H9 (cell line): Measurements from ENCODE around the gene NFASC. TPM values are rescaled to one million over a fixed set of nuclear protein-coding genes. Genes with fewer than 3 reads are reported as not detected.

Source experiments
- DNase-seq: peaks from one replicate; pipeline ENCODE4 v3.0.0-alpha.2; 2017
- H2AFZ ChIP-seq: one replicate; pipeline ENCODE4 v1.6.1; 2013; ENCODE audit warnings: mild to moderate bottlenecking, low read length, control low read depth, moderate library complexity
- H2AK5ac ChIP-seq: 2 replicates; pipeline ENCODE4 v1.6.1; 2013; ENCODE audit warnings: low read length, control low read depth, mixed read lengths; ENCODE audit not compliant: insufficient read length
- H2BK120ac ChIP-seq: one replicate; pipeline ENCODE4 v1.6.1; 2013; ENCODE audit warnings: low read depth, mild to moderate bottlenecking, low read length, control low read depth, inconsistent platforms; ENCODE audit not compliant: poor library complexity, severe bottlenecking
- H2BK12ac ChIP-seq: 2 replicates; pipeline ENCODE4 v1.6.1; 2013; ENCODE audit warnings: low read length, control low read depth, mixed read lengths, low read depth; ENCODE audit not compliant: insufficient read length
- H2BK15ac ChIP-seq: 2 replicates; pipeline ENCODE4 v1.6.1; 2013; ENCODE audit warnings: low read depth, low read length, control low read depth
- H2BK20ac ChIP-seq: one replicate; pipeline ENCODE4 v1.6.1; 2013; ENCODE audit warnings: low read depth, mild to moderate bottlenecking, low read length, control low read depth, inconsistent platforms; ENCODE audit not compliant: poor library complexity, severe bottlenecking
- H2BK5ac ChIP-seq: 2 replicates; pipeline ENCODE4 v1.6.1; 2013; ENCODE audit warnings: low read length, control low read depth, mixed read lengths; ENCODE audit not compliant: insufficient read length
- H3K14ac ChIP-seq: 2 replicates; pipeline ENCODE4 v1.6.1; 2013; ENCODE audit warnings: low read length, control low read depth; ENCODE audit not compliant: insufficient read depth
- H3K18ac ChIP-seq: 2 replicates; pipeline ENCODE4 v1.6.1; 2013; ENCODE audit warnings: low read depth, mild to moderate bottlenecking, mixed read lengths, low read length, control low read depth; ENCODE audit not compliant: insufficient read length
- H3K23ac ChIP-seq: 2 replicates; pipeline ENCODE4 v1.6.1; 2013; ENCODE audit warnings: low read length, control low read depth, mixed read lengths, low read depth; ENCODE audit not compliant: insufficient read length
- H3K23me2 ChIP-seq: 2 replicates; pipeline ENCODE4 v1.6.1; 2013; ENCODE audit warnings: low read depth, mild to moderate bottlenecking, mixed read lengths, low read length, control low read depth; ENCODE audit not compliant: insufficient read length, poor library complexity, severe bottlenecking
- H3K27ac ChIP-seq: 2 replicates; pipeline ENCODE4 v1.5.1; 2013; ENCODE audit warnings: low read length, control low read depth, mixed read lengths, low read depth; ENCODE audit not compliant: insufficient read length
- H3K27me3 ChIP-seq: 2 replicates; pipeline ENCODE4 v1.6.1; 2013; ENCODE audit warnings: low read length, control low read depth, inconsistent platforms; ENCODE audit not compliant: insufficient read depth
- H3K4ac ChIP-seq: 2 replicates; pipeline ENCODE4 v1.6.1; 2013; ENCODE audit warnings: low read depth, mild to moderate bottlenecking, control low read depth, inconsistent platforms, low read length, moderate library complexity
- H3K4me1 ChIP-seq: 2 replicates; pipeline ENCODE4 v1.6.1; 2013; ENCODE audit warnings: low read length, control low read depth, inconsistent platforms; ENCODE audit not compliant: insufficient read depth
- H3K4me2 ChIP-seq: 2 replicates; pipeline ENCODE4 v1.6.1; 2013; ENCODE audit warnings: low read length, control low read depth, mixed read lengths; ENCODE audit not compliant: insufficient read length, insufficient read depth
- H3K56ac ChIP-seq: 2 replicates; pipeline ENCODE4 v1.6.1; 2013; ENCODE audit warnings: low read depth, mild to moderate bottlenecking, mixed read lengths, low read length, control low read depth; ENCODE audit not compliant: insufficient read length
- H3K79me1 ChIP-seq: 2 replicates; pipeline ENCODE4 v1.6.1; 2013; ENCODE audit warnings: low read depth, mild to moderate bottlenecking, moderate library complexity, low read length, control low read depth, inconsistent platforms; ENCODE audit not compliant: insufficient read depth, poor library complexity, severe bottlenecking
- H3K79me2 ChIP-seq: 2 replicates; pipeline ENCODE4 v1.6.1; 2013; ENCODE audit warnings: low read length, control low read depth, inconsistent platforms; ENCODE audit not compliant: insufficient read depth
- H3K9ac ChIP-seq: 2 replicates; pipeline ENCODE4 v1.6.1; 2013; ENCODE audit warnings: low read length, control low read depth, mixed read lengths; ENCODE audit not compliant: insufficient read length; ENCODE audit errors: extremely low read depth
- H3K9me3 ChIP-seq: one replicate; pipeline ENCODE4 v1.6.1; 2013; ENCODE audit warnings: low read depth, low read length, inconsistent platforms; ENCODE audit not compliant: control insufficient read depth
- H3T11ph ChIP-seq: one replicate; pipeline ENCODE4 v1.6.1; 2013; ENCODE audit warnings: mild to moderate bottlenecking, low read length, control low read depth, inconsistent platforms
- H4K20me1 ChIP-seq: one replicate; pipeline ENCODE4 v1.6.1; 2013; ENCODE audit not compliant: control insufficient read depth, insufficient read length, insufficient read depth
- H4K5ac ChIP-seq: 2 replicates; pipeline ENCODE4 v1.6.1; 2013; ENCODE audit warnings: low read depth, mild to moderate bottlenecking, mixed read lengths, low read length, control low read depth; ENCODE audit not compliant: insufficient read length
- H4K8ac ChIP-seq: replicated peaks from 2 replicates; pipeline ENCODE4 v1.6.1; 2013; ENCODE audit warnings: low read length, control low read depth, mixed read lengths, low read depth; ENCODE audit not compliant: insufficient read length
- H4K91ac ChIP-seq: 2 replicates; pipeline ENCODE4 v1.6.1; 2013; ENCODE audit warnings: low read depth, mild to moderate bottlenecking, moderate library complexity, mixed read lengths, low read length, control low read depth; ENCODE audit not compliant: insufficient read length
- H3K27ac Mint-ChIP-seq, 3 experiments: 2 replicates in 2 of 3; 3 replicates in 1 of 3; pipeline ENCODE4 v1.8.0; 2020 to 2021; ENCODE audit warnings: mixed read lengths in 3 of 3, mild to moderate bottlenecking in 1 of 3, moderate library complexity in 1 of 3
- H3K27me3 Mint-ChIP-seq: 2 replicates; pipeline ENCODE4 v1.8.0; 2021; ENCODE audit warnings: low read depth, mild to moderate bottlenecking, moderate library complexity, mixed read lengths
- H3K36me3 Mint-ChIP-seq, 3 experiments: 2 replicates in 2 of 3; 3 replicates in 1 of 3; pipeline ENCODE4 v1.8.0; 2020 to 2021; ENCODE audit warnings: low read depth in 3 of 3, mixed read lengths in 3 of 3; ENCODE audit not compliant: insufficient read depth in 1 of 3
- H3K4me1 Mint-ChIP-seq, 2 experiments: 2 replicates each; pipeline ENCODE4 v1.8.0; 2020; ENCODE audit warnings: mixed read lengths in 2 of 2
- H3K4me3 Mint-ChIP-seq, 2 experiments: 2 replicates in 1 of 2; 3 replicates in 1 of 2; pipeline ENCODE4 v1.8.0; 2020 to 2021; ENCODE audit warnings: mild to moderate bottlenecking in 2 of 2, mixed read lengths in 2 of 2, moderate library complexity in 1 of 2
- H3K9me3 Mint-ChIP-seq, 2 experiments: 2 replicates in 1 of 2; 3 replicates in 1 of 2; pipeline ENCODE4 v1.8.0; 2020; ENCODE audit warnings: mild to moderate bottlenecking in 2 of 2, mixed read lengths in 2 of 2, moderate library complexity in 1 of 2
- CTCF ChIP-seq: fragments of 200-600 bp; sonication (generic); conservative IDR thresholded peaks from 3 replicates; pipeline ENCODE4 v1.8.0; 2021; ENCODE audit warnings: antibody characterized with exemption, mild to moderate bottlenecking
- WGBS: extraction: QIAGEN DNeasy Blood & Tissue Kit; methylation state at CpG from one replicate; pipeline ENCODE4 v1.1.7; 2013; ENCODE audit warnings: missing lambda C conversion rate, low lambda C conversion rate, mixed read lengths; ENCODE audit not compliant: insufficient read length; ENCODE audit errors: extremely low coverage; 5-methylcytosine and 5-hydroxymethylcytosine counted together
- total RNA-seq: library from RNA; stranded (reverse); gene quantifications from 2 replicates; pipeline ENCODE4 v1.2.1, GENCODE V29; 2021

NFASC gene
- total RNA-seq, 1 experiment from 2014 or later, result 5.0 TPM

DNA sequence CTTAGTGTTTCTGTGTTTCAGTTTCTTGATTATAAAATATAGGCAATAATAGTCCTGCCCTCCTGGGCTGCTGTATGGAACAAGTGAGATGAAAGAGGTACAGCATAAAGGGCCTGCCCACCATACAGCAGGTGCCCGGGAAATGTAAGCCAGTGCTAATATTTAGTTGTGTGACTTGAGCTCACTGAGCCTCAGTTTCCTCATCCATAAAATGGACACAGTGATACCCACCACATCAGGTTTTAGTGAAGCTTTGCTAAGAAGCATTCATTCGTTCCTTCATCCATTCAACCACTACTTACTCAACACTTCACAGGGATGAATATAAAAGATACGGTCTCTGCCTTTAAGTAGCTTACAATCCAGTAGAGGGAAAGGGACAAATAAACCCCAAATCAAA is 192.2 kb downstream of the NFASC start:
- Histone ChIP-seq H3K9me3 (no peaks in the 10 kb centered on the region), H2AFZ (no peak overlapping the region), H3K27ac (no peak overlapping the region), H3K4me2 (no peak overlapping the region), H3K14ac (no peak overlapping the region), H3K79me2 (no peaks in the 10 kb centered on the region), H3K18ac (no peak overlapping the region), H3K4ac (no peak overlapping the region), H3K56ac (no peak overlapping the region), H3K79me1 (no peaks in the 10 kb centered on the region), H2AK5ac (no peak overlapping the region), H4K20me1 (no peaks in the 10 kb centered on the region), H2BK12ac (no peak overlapping the region), H2BK20ac (no peak overlapping the region), H4K8ac (no peak overlapping the region), H3K23me2 (peaks cover 3% of the 10 kb centered on the region), H3K4me1 (no peaks in the 10 kb centered on the region), H3T11ph (no peak overlapping the region), H4K91ac (no peak overlapping the region), H2BK120ac (no peak overlapping the region), H4K5ac (no peak overlapping the region), H3K9ac (no peak overlapping the region), H3K27me3 (no peaks in the 10 kb centered on the region), H3K23ac (no peak overlapping the region), H2BK15ac (no peak overlapping the region), H2BK5ac (no peak overlapping the region)
- no peak overlapping the region for H3K4me3 Mint-ChIP-seq
- no peaks in the 10 kb centered on the region for H3K9me3 Mint-ChIP-seq
- no peaks in the 10 kb centered on the region for H3K36me3 Mint-ChIP-seq
- no CpG with 5 or more reads among the region's 3 CpGs for WGBS
- peaks cover 4% of the 10 kb centered on the region in 2 experiments for H3K4me1 Mint-ChIP-seq
- TF ChIP-seq CTCF, result no peak
- no peak overlapping the region for H3K27ac Mint-ChIP-seq
- H3K27me3 Mint-ChIP-seq, result peaks cover 3% of the 10 kb centered on the region; the same call in 1 of the 2 replicates
- no peak for DNase-seq
